ENCODE results near the gene TXNDC15.
"Not testable (repeated sequence)": the region's sequence is repeated elsewhere in the genome, so short reads cannot be mapped to it uniquely, and the experiment has no call there.

TXNDC15 gene

DNA sequence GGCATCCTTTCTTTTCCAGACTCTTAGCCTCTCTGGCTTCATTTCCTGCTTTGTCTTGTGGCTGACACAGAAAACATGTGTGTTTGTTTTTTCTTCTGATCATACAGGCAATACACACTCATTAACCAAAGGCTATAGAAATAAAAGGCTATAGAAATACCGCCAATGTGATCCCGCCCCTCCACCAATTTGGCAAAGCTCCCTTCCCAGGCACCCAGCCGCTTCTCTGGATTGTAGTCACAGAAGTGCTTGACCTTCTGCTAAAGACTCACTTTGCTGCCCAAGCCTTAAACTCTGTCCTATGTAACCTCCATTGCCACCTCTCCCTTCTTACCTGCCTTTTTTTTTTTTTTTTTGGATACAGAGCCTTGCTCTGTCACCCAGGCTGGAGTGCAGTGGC lies 5.3 kb downstream of the TXNDC15 start:
- no peak for DNase-seq

- DNase-seq = not testable (repeated sequence)
Observed at GRCh38 chr5:134880937-134881336, 6.8 kb downstream of the TXNDC15 start.

GRCh38 chr5:134881711-134882110 lies 7.5 kb downstream of the TXNDC15 start:
- not testable (repeated sequence) for DNase-seq

DNA sequence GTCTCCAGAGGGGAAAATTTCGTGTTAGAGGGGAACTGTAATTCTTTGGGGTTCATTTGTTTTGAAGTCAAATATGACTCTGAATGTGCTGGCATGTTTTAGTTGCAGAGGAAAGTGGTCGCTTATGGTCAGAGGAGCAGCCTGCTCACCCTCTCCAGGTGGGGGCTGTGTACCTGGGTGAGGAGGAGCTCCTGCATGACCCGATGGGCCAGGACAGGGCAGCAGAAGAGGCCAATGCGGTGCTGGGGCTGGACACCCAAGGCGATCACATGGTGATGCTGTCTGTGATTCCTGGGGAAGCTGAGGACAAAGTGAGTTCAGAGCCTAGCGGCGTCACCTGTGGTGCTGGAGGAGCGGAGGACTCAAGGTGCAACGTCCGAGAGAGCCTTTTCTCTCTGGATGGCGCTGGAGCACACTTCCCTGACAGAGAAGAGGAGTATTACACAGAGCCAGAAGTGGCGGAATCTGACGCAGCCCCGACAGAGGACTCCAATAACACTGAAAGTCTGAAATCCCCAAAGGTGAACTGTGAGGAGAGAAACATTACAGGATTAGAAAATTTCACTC lies 13.5 kb downstream of the TXNDC15 start:
- no peak for DNase-seq

DNA sequence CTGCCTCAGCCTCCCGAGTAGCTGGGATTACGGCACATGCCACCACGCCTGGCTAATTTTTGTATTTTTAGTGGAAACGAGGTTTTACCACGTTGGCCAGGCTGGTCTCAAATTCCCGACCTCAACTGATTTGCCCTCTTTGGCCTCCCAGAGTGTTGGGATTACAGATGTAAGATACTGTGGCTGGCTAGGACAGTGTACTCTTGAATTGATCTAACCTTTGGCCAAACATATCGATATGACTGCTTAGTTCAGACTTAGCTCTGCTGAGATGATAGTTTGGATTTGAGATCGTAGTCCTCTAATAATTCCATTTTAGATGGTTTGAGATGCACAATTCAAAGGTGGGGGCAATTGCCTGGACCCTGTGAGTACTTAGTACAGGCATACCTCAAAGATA lies 15.2 kb downstream of the TXNDC15 start:
- DNase-seq = no peak

DNA sequence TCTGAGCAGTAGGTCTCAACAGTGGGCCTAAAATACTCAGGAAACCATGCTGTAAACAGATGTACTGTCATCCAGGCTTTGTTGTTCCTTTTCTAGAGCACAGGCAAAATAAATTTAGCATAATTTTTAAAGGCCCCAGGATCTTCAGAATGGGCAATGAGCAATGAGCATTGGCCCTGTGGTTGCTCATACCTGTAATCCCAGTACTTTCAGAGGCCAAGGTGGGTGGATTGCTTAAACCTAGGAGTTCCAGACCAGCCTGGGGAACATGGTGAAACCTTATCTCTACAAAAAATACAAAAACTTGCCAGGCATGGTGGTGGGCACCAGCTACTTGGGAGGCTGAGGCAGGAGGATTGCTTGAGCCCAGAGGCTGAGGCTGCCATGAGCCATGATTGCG lies 17.3 kb downstream of the TXNDC15 start:
- no peak for DNase-seq

DNA sequence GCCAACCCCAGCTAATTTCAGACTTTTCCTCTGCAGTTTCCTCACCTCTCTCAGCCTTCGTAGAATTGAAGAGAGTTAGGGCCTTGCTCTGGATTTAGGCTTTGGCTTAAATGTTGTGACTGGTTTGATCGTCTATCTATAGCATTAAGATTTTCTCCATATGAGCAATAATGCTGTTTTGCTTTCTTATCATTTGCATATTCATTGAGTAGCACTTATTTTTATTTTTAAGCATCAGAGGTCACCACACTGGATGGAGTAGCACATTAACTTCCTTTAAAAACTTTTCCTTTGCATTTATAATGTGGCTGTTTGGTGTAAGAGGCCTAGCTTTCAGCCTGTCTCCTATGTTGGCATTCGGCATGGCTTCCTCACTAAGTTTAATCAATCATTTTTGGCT lies 18.1 kb downstream of the TXNDC15 start:
- no peak for DNase-seq

DNA sequence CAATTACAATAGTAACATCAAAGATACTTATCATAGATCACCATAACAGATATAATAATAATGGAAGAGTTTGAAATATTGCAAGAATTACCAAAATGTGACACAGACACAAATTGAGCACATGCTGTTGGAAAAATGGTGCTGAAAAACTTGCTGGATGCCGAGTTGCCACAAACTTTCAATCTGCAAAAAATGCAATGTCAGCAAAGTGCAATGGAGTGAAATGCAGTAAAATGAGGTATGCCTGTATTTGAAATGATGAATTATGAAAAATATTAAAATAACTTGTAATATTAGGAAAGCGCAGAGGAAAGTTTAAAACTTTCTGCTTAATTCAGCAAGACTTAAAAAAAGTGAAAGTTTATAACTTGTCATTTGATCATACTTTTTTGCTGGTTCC lies 18.8 kb downstream of the TXNDC15 start:
- DNase-seq = no peak

GRCh38 chr5:134893748-134894505 lies 19.8 kb downstream of the TXNDC15 start:
- DNase-seq = no peak

- no peak for DNase-seq
Observed at GRCh38 chr5:134902071-134902801, 28.1 kb downstream of the TXNDC15 start.

GRCh38 chr5:134904610-134905245 lies 30.6 kb downstream of the TXNDC15 start, which contains the start of gene PCBD2:
PCBD2 (plus strand) TSS chr5:134905131; CDS start chr5:134905140, 9 bp downstream.
- DNase-seq = peak; percentile 89

- DNase-seq = peak; percentile 59
Observed at GRCh38 chr5:134905246-134905996, 31.2 kb downstream of the TXNDC15 start.

DNA sequence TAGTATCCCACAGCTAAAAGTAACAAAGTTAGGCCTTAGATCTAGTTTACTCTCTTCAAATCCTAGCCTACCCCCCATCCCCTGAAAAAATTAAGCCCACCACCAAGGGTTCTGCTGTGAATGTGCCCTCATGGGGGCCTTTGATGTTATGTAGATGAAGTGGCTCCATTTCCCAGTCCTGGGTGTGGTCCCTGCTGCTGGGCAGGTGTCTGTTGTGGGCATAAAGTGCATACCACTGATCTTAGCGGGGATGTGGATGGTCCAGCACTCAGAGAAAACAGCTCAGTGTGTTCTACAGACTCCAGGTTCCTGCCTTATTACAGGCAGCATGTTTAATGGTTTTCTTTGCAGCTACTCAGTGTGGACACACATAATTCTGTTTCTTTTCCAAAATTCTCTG lies 32.6 kb downstream of the TXNDC15 start:
- DNase-seq = no peak

DNA sequence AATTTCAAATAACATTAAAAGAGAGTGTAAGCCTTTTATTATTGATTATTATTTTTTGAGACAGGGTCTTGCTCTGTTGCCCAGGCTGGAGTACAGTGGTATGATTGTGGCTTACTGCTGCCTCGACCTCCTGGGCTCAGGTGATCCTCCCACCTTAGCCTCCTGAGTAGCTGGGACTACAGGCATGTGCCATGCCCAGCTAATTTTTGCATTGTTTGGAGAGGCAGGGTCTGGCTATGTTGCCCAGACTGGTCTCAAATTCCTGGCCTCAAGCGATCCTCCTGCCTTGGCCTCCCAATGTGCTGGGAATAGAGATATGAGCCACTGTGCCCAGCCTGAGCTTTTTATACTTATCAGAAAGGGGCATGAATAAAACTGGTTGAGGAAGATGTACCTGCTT lies 36.6 kb downstream of the TXNDC15 start:
- DNase-seq = not testable (repeated sequence)

- DNase-seq = no peak
Observed at GRCh38 chr5:134911285-134912206, 37.4 kb downstream of the TXNDC15 start.

DNA sequence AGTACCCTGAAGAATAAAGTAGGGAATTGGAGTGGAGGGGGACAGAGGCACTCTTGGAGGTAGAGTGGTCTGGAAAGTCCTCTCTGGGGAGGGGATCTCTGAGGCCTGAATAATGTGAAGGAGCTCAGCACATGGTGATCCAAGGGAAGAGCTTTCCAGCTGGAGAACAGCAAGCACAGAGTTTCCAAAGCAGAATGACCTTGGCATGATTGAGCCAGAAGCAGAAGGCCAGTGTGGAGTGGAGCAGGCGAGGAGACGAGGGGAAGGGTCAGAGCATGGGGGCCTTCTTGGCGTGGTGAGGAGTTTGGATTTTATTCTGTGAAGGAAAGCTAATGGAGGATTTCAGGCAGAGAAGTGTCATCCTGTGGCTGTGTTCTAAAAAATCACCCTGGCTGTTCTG lies 39.1 kb downstream of the TXNDC15 start:
- no peak for DNase-seq

- no peak for DNase-seq
Observed at GRCh38 chr5:134913795-134914194, 39.6 kb downstream of the TXNDC15 start.

- DNase-seq = no peak
Observed at GRCh38 chr5:134917070-134917815, 43.1 kb downstream of the TXNDC15 start.

DNA sequence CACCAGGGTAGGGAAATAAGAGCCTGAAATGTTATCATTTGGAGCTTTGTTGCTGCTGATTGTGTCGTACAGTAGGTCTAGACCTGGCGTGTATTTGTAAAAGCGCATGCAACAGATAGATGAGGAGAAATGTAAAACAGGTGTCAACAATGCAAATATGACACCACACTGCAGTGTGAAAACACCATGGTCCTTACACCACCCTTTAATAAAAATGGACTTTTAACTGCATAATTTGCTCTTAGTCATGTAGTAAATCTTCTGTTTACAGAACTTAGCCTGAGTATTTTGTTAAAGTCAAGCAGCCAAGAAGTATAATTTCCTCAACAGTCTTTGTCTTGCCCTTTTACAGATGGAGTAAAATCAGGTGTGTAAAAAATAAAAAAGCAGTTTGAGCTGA lies 44.7 kb downstream of the TXNDC15 start:
- no peak for DNase-seq

- DNase-seq = no peak
Observed at GRCh38 chr5:134920848-134921575, 46.8 kb downstream of the TXNDC15 start.
